ENCODE measurements around the gene M6PR. TPM values are rescaled to one million over a fixed set of nuclear protein-coding genes. Genes with fewer than 3 reads are reported as not detected.

The M6PR gene
- total RNA-seq, 3 donors from 2014 or later = 192 to 217 (median 203) TPM

Other genes with a start within 250 kb of the M6PR start
- not detected for gene A2ML1, start 127.0 kb downstream of the M6PR start, total RNA-seq
- 10 to 100 TPM; 10.3 to 15.5 (median 12.1) TPM for gene PHC1, start 35.1 kb downstream of the M6PR start, total RNA-seq
- gene KLRG1, start 39.9 kb upstream of the M6PR start, total RNA-seq = 1 to 10 TPM; 2.3 to 7.6 (median 5.4) TPM
- gene A2M, start 166.3 kb upstream of the M6PR start, total RNA-seq = 1 to 10 TPM; 2.1 to 3.2 (median 2.3) TPM